ENCODE measurements around the gene OLFM2.

DNA sequence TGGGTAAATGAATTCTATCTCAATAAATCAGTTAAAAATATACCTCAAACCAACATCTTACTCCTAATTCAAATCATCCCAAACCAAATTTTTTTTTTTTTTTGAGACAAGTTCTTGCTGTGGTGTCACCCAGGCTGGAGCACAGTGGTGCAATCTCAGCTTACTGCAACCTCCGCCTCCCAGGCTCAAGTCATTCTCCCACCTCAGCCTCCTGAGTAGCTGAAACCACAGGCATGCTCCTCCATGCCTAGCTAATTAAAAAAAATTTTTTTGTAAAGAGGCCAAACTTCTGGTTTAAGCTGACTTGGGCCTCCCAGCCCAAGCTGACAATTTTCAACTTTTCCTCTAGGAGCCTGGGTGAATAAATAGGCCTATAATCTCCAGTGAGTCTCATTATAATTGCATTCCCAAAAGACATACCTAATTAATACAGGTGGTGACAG is 22.1 kb upstream of the OLFM2 start:
- TF ChIP-seq POLR2AphosphoS5 (IDR thresholded peaks at IDR 0.05; ENCODE audit: low read depth) = no peak
- TF ChIP-seq, protein P1, sequence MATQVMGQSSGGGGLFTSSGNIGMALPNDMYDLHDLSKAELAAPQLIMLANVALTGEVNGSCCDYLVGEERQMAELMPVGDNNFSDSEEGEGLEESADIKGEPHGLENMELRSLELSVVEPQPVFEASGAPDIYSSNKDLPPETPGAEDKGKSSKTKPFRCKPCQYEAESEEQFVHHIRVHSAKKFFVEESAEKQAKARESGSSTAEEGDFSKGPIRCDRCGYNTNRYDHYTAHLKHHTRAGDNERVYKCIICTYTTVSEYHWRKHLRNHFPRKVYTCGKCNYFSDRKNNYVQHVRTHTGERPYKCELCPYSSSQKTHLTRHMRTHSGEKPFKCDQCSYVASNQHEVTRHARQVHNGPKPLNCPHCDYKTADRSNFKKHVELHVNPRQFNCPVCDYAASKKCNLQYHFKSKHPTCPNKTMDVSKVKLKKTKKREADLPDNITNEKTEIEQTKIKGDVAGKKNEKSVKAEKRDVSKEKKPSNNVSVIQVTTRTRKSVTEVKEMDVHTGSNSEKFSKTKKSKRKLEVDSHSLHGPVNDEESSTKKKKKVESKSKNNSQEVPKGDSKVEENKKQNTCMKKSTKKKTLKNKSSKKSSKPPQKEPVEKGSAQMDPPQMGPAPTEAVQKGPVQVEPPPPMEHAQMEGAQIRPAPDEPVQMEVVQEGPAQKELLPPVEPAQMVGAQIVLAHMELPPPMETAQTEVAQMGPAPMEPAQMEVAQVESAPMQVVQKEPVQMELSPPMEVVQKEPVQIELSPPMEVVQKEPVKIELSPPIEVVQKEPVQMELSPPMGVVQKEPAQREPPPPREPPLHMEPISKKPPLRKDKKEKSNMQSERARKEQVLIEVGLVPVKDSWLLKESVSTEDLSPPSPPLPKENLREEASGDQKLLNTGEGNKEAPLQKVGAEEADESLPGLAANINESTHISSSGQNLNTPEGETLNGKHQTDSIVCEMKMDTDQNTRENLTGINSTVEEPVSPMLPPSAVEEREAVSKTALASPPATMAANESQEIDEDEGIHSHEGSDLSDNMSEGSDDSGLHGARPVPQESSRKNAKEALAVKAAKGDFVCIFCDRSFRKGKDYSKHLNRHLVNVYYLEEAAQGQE (IDR thresholded peaks at IDR 0.05; ENCODE audit: insufficient replicate concordance, low read depth) = no peak
- TF ChIP-seq, protein P2, sequence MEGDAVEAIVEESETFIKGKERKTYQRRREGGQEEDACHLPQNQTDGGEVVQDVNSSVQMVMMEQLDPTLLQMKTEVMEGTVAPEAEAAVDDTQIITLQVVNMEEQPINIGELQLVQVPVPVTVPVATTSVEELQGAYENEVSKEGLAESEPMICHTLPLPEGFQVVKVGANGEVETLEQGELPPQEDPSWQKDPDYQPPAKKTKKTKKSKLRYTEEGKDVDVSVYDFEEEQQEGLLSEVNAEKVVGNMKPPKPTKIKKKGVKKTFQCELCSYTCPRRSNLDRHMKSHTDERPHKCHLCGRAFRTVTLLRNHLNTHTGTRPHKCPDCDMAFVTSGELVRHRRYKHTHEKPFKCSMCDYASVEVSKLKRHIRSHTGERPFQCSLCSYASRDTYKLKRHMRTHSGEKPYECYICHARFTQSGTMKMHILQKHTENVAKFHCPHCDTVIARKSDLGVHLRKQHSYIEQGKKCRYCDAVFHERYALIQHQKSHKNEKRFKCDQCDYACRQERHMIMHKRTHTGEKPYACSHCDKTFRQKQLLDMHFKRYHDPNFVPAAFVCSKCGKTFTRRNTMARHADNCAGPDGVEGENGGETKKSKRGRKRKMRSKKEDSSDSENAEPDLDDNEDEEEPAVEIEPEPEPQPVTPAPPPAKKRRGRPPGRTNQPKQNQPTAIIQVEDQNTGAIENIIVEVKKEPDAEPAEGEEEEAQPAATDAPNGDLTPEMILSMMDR (IDR thresholded peaks at IDR 0.05; ENCODE audit: insufficient read depth, low read length) = no peak
- TF ChIP-seq GABPA (IDR thresholded peaks at IDR 0.05; ENCODE audit: low read depth) = no peak
- no peak for TF ChIP-seq SPI1 (IDR thresholded peaks at IDR 0.05; ENCODE audit: borderline replicate concordance, low read depth)
